ENCODE results near the gene ZNF428.

DNA sequence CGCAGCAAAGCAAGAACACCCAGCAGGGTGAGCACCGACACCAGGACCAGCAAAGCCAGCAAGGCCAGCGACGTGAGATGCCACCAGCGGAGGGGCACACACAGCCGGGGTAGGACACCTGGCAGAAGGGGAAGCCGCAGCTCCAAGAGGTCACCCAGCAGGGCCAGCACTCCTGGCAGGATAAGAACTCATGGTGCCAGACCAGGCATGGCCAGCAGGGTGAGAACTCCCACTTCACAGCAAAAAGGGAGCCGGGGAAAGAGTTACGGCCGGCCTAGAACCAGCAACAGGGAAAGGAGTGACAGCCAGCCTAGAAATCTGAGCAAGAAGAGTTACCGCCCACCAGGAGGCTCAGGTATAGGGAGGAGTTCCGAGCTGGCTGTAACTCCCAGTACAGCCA, 7.1 kb downstream of the ZNF428 start:
- TF ChIP-seq POLR2A (IDR thresholded peaks at IDR 0.05) (no peak), POLR2AphosphoS5 (IDR thresholded peaks at IDR 0.05) (no peak)

Measured in sigmoid colon (tissue), 4 donors.